Measurements from ENCODE around the gene PPP1R8. TPM values are rescaled to one million over a fixed set of nuclear protein-coding genes. Genes with fewer than 3 reads are reported as not detected.
A peak's percentile ranks its signal among the peaks of the same experiment; 100 is the strongest.
"Not testable (repeated sequence)": the region's sequence is repeated elsewhere in the genome, so short reads cannot be mapped to it uniquely, and the experiment has no call there.

Gene PPP1R8
- total and polyA plus RNA-seq, 7 experiments from 2014 or later: 17.5 to 60.2 (median 39.5) TPM

DNA sequence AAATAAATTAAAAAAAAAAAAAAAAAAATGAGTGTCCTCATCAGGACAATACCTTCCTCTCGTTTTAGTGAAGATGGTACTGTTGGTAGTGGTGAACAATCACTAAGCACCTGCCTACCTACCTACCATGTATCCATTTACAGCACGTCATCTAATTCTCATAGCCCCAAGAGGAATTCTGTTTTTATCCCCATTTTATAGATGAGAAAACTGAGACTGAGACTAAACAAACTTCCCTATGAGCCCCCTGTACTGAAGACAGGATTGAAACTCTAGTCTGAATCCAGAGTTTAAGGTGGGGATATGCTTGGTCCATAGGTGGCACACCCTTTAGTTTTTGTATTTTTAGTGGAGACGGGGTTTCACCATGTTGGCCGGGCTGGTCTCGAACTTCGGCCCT is 24.5 kb downstream of the PPP1R8 start:
- intact Hi-C loops (cut with micrococcal nuclease): loop anchor here in 1 of 2 donors (5.0 kb wide), 1 partner anchor 37 kb away; no protein-coding TSS in a partner anchor
- Histone ChIP-seq H3K27ac (ENCODE audit: low read depth, low read length) (no peak overlapping the region), H3K4me3 (ENCODE audit: low read length) (no peak overlapping the region), H3K9me3 (ENCODE audit: control insufficient read depth in 2 of 3, low read length in 3 of 3) (no peaks in the 10 kb centered on the region), H3K27me3 (ENCODE audit: control insufficient read depth in 2 of 2, insufficient read depth in 2 of 2, low read length in 2 of 2) (no peaks in the 10 kb centered on the region), H3K36me3 (ENCODE audit: control insufficient read depth in 2 of 3, insufficient read depth in 3 of 3, low read length in 3 of 3) (peaks cover 0 to 17% (median 9%) of the 10 kb centered on the region in 3 experiments), H3K4me1 (ENCODE audit: control insufficient read depth in 2 of 2, insufficient read depth in 2 of 2, low read length in 2 of 2) (peaks cover 0 to 6% of the 10 kb centered on the region in 2 donors)
- Mint-ChIP-seq H3K4me3 (no peak overlapping the region), H3K36me3 (peaks cover 0 to 18% (median 17%) of the 10 kb centered on the region in 5 donors), H3K27me3 (no peaks in the 10 kb centered on the region), H3K27ac (peak overlapping the region in 2 of 9 donors; percentile 54 to 56), H3K4me1 (peaks cover 0 to 18% (median 13%) of the 10 kb centered on the region in 7 donors), H3K9me3 (no peaks in the 10 kb centered on the region)
- ChIA-PET CTCF (no interaction called here), POLR2A (no interaction called here)
- DNase-seq: no peak
- no peak for ATAC-seq

- H3K9me3 Mint-ChIP-seq: no peaks in the 10 kb centered on the region
- POLR2A ChIA-PET: no interaction called here
Measured at GRCh38 chr1:27856561-27857343, 26.2 kb downstream of the PPP1R8 start.

DNA sequence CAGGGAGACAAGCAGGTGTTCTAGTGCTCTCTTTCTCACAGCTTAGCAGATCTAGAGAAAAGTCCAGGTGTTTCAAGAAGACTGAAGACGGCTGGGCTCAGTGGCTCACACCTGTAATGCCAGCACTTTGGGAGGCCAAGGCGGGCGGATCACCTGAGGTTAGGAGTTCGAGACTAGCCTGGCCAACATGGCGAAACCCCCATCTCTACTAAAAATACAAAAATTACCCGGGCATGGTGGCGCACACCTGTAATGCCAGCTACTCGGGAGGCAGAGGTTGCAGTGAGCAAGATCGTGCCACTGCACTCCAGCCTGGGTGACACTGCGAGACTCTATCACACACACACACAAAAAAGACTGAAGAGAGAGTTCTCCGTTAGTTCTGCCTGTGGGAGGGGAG is 27.0 kb downstream of the PPP1R8 start:
- CTCF ChIA-PET: interaction anchor here (0.6 to 3.9 kb wide), 12 partner anchors 14 to 351 kb away, joined by 3 to 33 read pairs (median 4); partner anchors contain the start of gene STX12
- not testable (repeated sequence) for H3K27me3 Mint-ChIP-seq; H3K4me3 ChIP-seq (ENCODE audit: low read length); H3K36me3 ChIP-seq (ENCODE audit: control insufficient read depth in 2 of 3, insufficient read depth in 3 of 3, low read length in 3 of 3); ATAC-seq; H3K27ac Mint-ChIP-seq; H3K9me3 ChIP-seq (ENCODE audit: control insufficient read depth in 2 of 3, low read length in 3 of 3); H3K27ac ChIP-seq (ENCODE audit: low read depth, low read length); H3K27me3 ChIP-seq (ENCODE audit: control insufficient read depth in 2 of 2, insufficient read depth in 2 of 2, low read length in 2 of 2); H3K4me1 ChIP-seq (ENCODE audit: control insufficient read depth in 2 of 2, insufficient read depth in 2 of 2, low read length in 2 of 2); H3K9me3 Mint-ChIP-seq; H3K36me3 Mint-ChIP-seq; H3K4me3 Mint-ChIP-seq; DNase-seq
- intact Hi-C loops (cut with micrococcal nuclease): loop anchor here in 1 of 2 donors (5.0 kb wide), 1 partner anchor 35 kb away; no protein-coding TSS in a partner anchor
- H3K4me1 Mint-ChIP-seq: peaks cover 0 to 29% (median 21%) of the 10 kb centered on the region in 7 donors
- POLR2A ChIA-PET: interaction anchor here (0.7 to 1.4 kb wide), 5 partner anchors 15 to 123 kb away, joined by 3 read pairs; partner anchors contain the start of gene XKR8

More at GRCh38 chr1:27856561-27857343, 26.2 kb downstream of the PPP1R8 start:
- Histone ChIP-seq H3K27me3 (ENCODE audit: control insufficient read depth in 2 of 2, insufficient read depth in 2 of 2, low read length in 2 of 2) (no peaks in the 10 kb centered on the region), H3K27ac (ENCODE audit: low read depth, low read length) (no peak overlapping the region), H3K4me3 (ENCODE audit: low read length) (no peak overlapping the region), H3K4me1 (ENCODE audit: control insufficient read depth in 2 of 2, insufficient read depth in 2 of 2, low read length in 2 of 2) (peaks cover 0 to 6% of the 10 kb centered on the region in 2 donors), H3K36me3 (ENCODE audit: control insufficient read depth in 2 of 3, insufficient read depth in 3 of 3, low read length in 3 of 3) (peaks cover 0 to 2% (median 0%) of the 10 kb centered on the region in 3 experiments), H3K9me3 (ENCODE audit: control insufficient read depth in 2 of 3, low read length in 3 of 3) (no peaks in the 10 kb centered on the region)
- Mint-ChIP-seq H3K4me3 (no peak overlapping the region), H3K27ac (no peak overlapping the region), H3K4me1 (peaks cover 0 to 25% (median 16%) of the 10 kb centered on the region in 7 donors), H3K27me3 (no peaks in the 10 kb centered on the region), H3K36me3 (peaks cover 0 to 1% (median under 1%) of the 10 kb centered on the region in 5 donors)
- DNase-seq: no peak
- CTCF ChIA-PET: interaction anchor here (0.6 to 3.9 kb wide), 6 partner anchors 30 to 352 kb away, joined by 3 to 33 read pairs (median 6); no protein-coding TSS in a partner anchor
- ATAC-seq: no peak
- intact Hi-C loops (cut with micrococcal nuclease): loop anchor here in 1 of 2 donors (5.0 kb wide), 1 partner anchor 36 kb away; no protein-coding TSS in a partner anchor

GRCh38 chr1:27858072-27858948 is 27.7 kb downstream of the PPP1R8 start:
- Mint-ChIP-seq H3K4me1 (peaks cover 7 to 36% (median 28%) of the 10 kb centered on the region in 7 donors), H3K27me3 (no peaks in the 10 kb centered on the region), H3K36me3 (no peaks in the 10 kb centered on the region), H3K27ac (peak overlapping the region in 5 of 9 donors; percentile 33 to 78 (median 74)), H3K9me3 (no peaks in the 10 kb centered on the region), H3K4me3 (peak overlapping the region in 6 of 10 donors; percentile 14 to 61 (median 40))
- Histone ChIP-seq H3K36me3 (ENCODE audit: control insufficient read depth in 2 of 3, insufficient read depth in 3 of 3, low read length in 3 of 3) (no peaks in the 10 kb centered on the region), H3K4me1 (ENCODE audit: control insufficient read depth in 2 of 2, insufficient read depth in 2 of 2, low read length in 2 of 2) (peaks cover 0 to 10% of the 10 kb centered on the region in 2 donors), H3K9me3 (ENCODE audit: control insufficient read depth in 2 of 3, low read length in 3 of 3) (no peaks in the 10 kb centered on the region), H3K4me3 (ENCODE audit: low read length) (no peak overlapping the region), H3K27me3 (ENCODE audit: control insufficient read depth in 2 of 2, insufficient read depth in 2 of 2, low read length in 2 of 2) (no peaks in the 10 kb centered on the region), H3K27ac (ENCODE audit: low read depth, low read length) (no peak overlapping the region)
- POLR2A ChIA-PET: interaction anchor here (0.7 to 1.4 kb wide), 5 partner anchors 15 to 122 kb away, joined by 3 read pairs; partner anchors contain the start of gene XKR8
- intact Hi-C loops (cut with micrococcal nuclease): loop anchor here (1.0 to 5.0 kb wide), 13 partner anchors 28 to 351 kb away; partner anchors contain the start of genes EYA3 (in 2 of the 2) and XKR8 (in 1 of the 2)
- peak; percentile 71 to 86 (median 80) for DNase-seq
- ATAC-seq: peak; percentile 97
- CTCF ChIA-PET: interaction anchor here (0.6 to 3.9 kb wide), 12 partner anchors 15 to 350 kb away, joined by 3 to 33 read pairs (median 4); partner anchors contain the start of gene STX12

GRCh38 chr1:27858949-27859576 is 28.5 kb downstream of the PPP1R8 start:
- DNase-seq: no peak
- Mint-ChIP-seq H3K9me3 (no peaks in the 10 kb centered on the region), H3K27ac (peak overlapping the region in 2 of 9 donors; percentile 46 to 74), H3K4me1 (peaks cover 11 to 43% (median 30%) of the 10 kb centered on the region in 7 donors), H3K27me3 (no peaks in the 10 kb centered on the region), H3K4me3 (peak overlapping the region in 3 of 10 donors; percentile 19 to 48 (median 30)), H3K36me3 (peaks cover 0 to under 1% (median 0%) of the 10 kb centered on the region in 5 donors)
- ChIA-PET POLR2A (interaction anchor here (1.4 kb wide), 1 partner anchor 33 kb away, joined by 3 read pairs; no protein-coding TSS in a partner anchor), CTCF (interaction anchor here (1.0 to 3.9 kb wide), 5 partner anchors 72 to 129 kb away, joined by 3 to 33 read pairs (median 6); no protein-coding TSS in a partner anchor)
- no peaks in the 10 kb centered on the region for H3K27me3 ChIP-seq (ENCODE audit: control insufficient read depth in 2 of 2, insufficient read depth in 2 of 2, low read length in 2 of 2)
- H3K27ac ChIP-seq (ENCODE audit: low read depth, low read length): no peak overlapping the region
- H3K9me3 ChIP-seq (ENCODE audit: control insufficient read depth in 2 of 3, low read length in 3 of 3): no peaks in the 10 kb centered on the region
- H3K4me3 ChIP-seq (ENCODE audit: low read length): no peak overlapping the region
- no peaks in the 10 kb centered on the region for H3K36me3 ChIP-seq (ENCODE audit: control insufficient read depth in 2 of 3, insufficient read depth in 3 of 3, low read length in 3 of 3)
- peaks cover under 1 to 18% of the 10 kb centered on the region in 2 donors for H3K4me1 ChIP-seq (ENCODE audit: control insufficient read depth in 2 of 2, insufficient read depth in 2 of 2, low read length in 2 of 2)
- no peak for ATAC-seq
- intact Hi-C loops (cut with micrococcal nuclease): loop anchor here (1.0 to 5.0 kb wide), 13 partner anchors 28 to 350 kb away; partner anchors contain the start of genes EYA3 (in 2 of the 2) and XKR8 (in 1 of the 2)

Measured in naive thymus-derived CD4-positive, alpha-beta T cell (primary cell).